NOMO-1 (cell line): ENCODE data around the gene SPAG9.
A peak's percentile ranks its signal among the peaks of the same experiment; 100 is the strongest.
"Not testable (repeated sequence)": the region's sequence is repeated elsewhere in the genome, so short reads cannot be mapped to it uniquely, and the experiment has no call there.

Experiments used
- DNase-seq, 2 experiments: peaks; one replicate each; lab custom pipeline; 2025; ENCODE audit not compliant: unreplicated experiment in 2 of 2; lab: John Stamatoyannopoulos, UW

Gene SPAG9

DNA sequence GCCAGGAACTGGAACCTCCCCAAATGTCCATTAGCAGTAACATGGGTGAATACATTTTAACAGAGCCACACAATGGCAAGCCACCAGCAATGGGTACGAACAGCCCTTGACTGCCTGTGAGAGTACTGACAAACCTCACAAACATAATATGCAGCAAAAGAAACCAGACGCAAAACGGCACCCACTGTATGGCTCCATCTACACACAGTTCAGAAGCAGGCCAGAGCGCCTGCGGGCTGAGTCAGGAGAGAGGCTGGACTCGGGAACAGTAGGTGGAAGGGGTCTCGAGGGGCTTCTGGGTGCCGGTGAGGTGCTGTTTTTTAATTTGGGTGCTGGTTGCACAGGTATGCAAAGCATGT lies 177.1 kb downstream of the SPAG9 start:
- DNase-seq, result no peak

DNA sequence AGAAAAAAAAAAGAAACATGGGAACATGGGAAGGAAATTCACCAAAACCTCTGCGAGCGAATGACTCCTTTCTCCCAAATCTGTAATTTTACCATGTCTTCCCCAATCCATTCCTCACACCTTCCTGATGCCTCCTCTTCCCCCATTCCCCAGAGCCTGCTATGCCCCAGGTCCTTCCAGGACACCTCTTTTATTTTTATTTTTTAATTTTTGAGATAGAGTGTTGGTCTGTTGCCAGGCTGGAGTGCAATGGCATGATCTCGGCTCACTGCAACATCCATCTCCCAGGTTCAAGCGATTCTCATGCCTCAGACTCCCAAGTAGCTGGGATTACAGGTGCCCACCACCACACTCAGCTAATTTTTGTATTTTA lies 179.0 kb downstream of the SPAG9 start:
- not testable (repeated sequence) for DNase-seq

DNA sequence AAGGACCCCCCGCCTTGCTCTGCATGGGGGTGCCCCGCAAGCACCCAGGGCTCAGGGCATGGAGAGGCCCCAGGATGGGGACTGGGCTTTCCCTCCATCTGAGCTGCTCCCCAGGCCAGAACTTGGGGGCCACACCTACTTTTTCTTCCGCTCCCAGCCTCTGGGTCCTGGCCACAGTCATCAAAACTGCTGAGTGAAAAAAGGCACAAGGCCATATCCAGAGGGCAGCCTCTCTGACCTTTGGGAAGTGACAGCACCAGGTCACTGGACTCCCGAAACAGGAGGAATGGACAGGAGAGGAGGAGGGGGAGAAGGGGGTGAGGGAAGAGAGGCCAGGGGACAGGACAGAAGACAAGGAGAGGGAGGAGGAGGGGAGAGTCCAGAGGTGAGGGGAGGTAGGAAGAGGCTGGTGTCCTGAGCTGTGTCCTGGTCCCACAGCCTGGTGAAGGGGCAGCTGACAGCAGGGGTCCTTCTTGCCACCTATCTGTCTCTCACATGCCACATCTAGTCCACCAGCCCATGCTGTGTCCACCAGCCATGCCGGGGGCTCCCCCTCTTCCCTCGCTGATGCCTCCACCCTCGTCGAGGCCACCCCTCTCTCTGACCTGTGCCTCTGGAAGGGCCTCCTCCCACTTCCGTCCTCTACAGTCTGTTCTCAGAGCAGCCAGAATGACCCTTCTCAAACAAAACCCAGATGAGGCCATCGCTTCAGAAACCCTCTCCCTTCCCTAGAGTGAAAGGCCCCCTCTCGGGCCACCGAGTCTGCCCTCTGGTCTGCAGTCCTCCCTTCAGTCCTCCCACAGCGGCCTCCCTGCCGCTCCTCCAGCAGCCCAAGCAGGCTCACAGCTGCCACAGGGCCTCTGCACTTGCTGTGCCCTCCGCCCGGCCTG lies 180.6 kb downstream of the SPAG9 start:
- DNase-seq, result no peak

DNA sequence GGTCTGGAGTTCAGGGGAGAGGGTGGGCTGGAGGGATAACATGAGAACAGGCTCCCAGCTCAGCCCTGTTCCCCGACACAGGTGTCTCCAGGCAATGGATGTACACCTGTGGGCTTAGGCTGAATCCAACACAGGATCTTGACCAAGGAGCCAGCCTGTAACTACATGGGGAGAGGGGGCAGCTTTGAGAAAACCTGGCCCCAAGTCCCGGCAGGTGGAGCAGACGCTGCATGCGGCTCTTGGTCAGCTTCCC lies 181.2 kb downstream of the SPAG9 start:
- no peak for DNase-seq

DNA sequence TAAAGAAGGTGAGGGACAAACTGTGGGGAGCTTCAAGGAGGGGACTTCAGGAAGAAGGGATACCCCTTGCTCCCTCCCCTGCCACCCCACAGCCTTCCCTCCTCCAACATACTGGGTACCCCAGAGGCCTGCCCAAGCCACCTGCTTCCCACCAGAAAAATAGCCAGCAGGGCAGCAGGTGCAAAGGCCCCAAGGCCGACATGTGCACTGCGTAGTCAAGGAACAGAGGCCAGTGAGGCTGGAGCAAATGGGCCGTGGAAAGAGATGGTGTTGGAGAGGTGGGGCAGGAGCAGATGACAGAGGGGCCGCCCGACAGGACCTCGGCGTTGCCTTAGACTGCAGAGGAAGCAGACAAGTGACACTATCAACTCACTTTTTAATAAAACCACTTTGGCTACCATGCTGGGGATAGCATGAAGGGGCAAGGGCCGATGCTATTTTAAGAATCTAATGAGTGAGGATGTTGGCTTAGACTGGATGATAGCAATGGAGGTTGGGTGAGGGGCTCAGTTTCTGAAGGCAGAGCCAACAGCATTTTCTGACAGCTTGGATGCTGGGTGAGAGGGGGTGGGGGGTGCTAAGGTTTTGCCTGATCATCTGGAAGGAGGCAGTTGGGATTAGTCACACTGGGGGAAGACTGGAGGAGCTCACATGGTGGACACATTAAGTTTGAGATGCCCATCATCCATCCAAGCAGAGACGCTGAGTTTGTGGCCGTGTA lies 181.7 kb downstream of the SPAG9 start:
- DNase-seq, result no peak

DNA sequence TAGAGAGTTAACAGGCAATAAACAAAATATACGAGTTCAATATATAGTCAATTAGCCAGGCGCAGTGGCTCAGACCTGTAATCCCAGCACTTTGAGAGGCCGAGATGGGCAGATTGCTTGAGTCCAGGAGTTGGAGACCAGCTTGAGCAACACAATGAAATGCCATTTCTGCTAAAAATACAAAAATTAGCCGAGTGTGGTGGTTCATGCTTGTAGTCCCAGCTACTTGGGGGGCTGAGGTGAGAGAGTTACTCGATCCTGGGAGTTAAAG lies 184.7 kb downstream of the SPAG9 start:
- no peak for DNase-seq

DNA sequence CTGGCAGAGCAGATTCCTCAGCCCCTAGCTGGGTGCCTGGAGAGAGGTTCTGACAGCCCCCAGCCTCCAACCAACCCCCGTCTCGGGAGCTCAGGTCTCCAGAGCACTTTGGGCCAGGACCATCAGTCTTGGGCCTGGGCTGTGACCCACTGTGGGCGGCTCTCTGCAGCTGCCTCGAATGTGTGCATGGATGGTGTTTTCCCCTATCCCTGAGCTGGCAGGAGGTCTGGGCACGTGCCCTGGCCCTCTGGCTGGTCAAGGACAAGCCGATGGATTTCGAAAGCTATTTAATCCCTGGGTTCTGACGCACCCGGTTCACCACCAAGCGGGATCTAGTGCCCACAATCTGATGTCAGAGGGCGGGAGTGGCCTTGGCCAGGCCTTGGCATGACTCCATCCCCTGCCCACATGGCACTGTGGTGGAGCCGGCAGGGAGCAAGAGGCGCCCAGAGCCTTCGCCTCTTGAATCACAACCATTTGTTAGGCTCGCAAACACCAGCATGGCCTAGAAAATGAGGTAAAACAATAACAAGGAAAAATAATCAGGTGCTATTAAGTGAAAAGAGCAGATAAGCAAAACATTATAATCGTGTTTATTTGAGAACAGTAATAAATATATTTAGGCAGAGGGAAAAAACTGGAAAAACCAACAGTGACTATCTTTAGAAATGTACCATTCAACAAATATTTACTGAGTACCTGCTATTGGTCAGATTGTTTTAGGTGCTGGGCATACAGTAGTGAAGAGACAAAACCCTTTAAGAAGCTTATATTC lies 185.3 kb downstream of the SPAG9 start:
- no peak for DNase-seq

DNA sequence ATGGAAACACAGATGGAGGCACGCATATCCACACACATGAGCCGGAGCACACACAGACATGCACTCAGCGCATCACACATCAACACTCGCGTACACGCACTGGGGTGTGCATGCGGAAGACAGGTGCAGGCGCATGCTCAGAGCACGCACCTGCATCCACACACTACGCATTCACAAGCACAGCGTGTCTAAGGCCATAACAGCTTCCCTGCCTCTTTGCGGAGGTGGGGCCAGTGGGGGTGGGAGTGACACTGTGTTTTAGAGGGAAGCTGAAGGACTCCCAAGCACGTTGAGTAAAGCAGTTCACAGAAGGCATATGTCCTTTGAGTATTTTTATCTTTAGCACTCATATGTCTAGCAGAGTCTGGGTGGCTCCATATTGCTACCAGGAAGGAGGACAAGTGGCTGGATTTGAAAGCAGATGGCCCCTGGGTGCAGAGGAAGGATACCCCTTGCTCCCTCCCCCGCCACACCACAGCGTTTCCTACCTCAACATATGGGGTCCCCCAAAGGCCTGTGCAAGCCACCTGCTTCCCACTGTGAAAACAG lies 185.9 kb downstream of the SPAG9 start:
- DNase-seq, result no peak

DNA sequence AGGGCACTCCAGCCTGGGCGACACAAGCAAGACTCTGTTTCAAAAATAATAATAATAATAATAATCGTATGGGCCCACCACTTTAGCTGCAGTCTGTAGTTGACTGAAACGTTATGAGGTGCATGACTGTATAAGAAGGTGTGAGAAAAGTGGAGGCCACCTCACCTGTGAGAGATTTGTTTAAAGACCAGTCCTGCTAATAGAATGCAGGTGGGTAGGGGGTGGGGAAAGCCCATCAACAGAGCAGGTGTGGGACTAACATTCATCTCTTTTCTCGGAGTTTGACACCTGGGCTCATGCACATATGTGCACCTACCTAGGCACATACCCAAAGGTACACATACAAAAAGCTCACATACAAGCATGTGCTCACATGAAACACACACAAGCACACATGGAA lies 186.5 kb downstream of the SPAG9 start:
- DNase-seq, result no peak

DNA sequence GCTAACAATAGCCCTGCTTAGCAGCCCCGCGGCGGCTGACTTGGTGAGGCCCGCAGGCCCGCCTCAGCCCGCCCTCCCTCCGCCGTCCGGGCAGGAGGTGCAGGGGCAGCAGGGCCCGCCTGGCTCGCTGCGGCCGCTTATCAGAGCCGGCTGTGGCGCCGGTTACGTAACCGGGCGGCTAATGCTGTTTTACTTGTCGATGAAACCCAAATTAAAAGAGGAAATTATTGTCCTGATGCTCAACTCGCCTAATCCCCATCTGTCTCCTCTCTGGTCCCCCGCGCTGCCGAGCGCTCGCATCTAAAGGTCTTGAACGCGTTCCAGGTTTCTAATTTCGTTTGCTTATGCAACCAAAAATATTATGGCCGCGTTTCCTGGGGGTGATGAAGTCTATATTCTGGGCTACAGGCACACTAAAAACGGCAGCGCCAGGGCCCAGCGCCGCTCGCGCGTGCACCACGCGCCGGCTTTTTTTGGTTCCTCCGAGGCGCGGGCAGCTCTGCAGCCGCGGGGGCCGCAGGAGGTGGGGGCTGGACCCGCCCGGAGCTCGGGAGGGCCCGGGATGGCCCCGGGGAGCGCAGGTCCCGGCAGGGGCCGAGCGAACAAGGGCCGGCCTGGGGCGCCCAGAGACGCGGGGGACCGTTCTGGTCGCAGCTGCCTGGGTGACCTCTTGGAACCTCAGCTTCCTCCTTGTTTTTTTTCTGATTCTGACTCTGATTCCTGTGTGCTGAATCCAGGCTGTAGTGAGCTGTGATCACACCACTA lies 189.3 kb downstream of the SPAG9 start:
- peak; percentile 85 to 90 for DNase-seq

DNA sequence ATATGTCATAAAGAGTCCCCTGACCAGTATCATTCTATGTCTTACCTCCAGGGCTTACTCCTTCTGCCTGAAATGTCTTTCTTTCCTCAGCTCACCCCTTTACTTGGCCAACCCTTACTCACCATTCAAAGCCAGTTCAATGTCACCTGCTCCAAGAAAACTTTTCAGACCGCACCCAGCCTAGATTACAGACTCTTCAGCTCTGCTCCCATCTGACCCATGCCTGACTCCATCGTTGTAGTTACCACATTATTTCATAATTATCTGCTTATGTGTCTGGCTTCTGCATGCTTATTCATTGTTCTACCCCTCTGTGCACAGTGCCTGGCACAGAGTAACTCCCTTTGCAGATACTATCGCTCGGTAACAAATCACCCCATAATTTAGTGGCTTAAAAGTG lies 192.0 kb downstream of the SPAG9 start:
- DNase-seq, result peak in 1 of 2 experiments; percentile 21

DNA sequence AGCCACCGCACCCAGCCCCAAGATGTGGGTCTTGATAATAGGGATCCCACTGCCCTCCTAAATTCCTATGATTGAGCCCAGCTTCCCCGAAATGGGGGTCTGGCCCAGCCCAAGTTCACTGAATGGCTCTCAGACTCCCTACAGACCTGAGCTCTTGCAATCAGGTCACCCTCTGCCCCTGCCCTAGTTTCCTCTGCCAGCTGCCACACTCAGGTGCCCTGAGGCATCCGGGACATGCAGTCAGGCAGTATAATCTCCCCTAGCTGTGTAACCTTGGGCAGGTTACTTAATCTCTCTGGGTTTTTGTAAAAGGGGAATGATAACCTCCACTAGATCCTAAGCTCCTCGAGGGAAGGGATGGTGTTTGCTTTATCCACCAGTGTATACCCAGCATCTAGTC lies 193.4 kb downstream of the SPAG9 start:
- no peak for DNase-seq

DNA sequence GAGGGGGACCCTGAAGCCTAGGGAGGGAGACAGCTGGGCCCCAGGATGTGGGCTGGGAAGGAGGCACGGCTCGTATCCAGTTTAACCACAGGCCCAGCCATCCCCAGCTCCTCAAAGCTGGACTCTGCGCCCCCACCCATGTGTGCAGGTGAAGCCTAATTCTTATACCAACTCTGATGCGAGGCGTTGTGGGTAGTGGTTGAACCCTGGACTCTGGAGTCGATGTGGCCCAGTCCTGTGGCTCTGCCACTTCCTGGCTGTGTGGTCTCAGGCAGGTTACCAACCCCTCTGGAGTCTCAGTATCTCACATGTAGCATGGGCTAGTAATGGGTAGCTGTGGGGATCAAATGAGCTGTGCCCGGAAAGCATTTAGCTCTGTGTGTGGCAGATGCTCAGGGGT lies 194.1 kb downstream of the SPAG9 start:
- DNase-seq, result no peak

DNA sequence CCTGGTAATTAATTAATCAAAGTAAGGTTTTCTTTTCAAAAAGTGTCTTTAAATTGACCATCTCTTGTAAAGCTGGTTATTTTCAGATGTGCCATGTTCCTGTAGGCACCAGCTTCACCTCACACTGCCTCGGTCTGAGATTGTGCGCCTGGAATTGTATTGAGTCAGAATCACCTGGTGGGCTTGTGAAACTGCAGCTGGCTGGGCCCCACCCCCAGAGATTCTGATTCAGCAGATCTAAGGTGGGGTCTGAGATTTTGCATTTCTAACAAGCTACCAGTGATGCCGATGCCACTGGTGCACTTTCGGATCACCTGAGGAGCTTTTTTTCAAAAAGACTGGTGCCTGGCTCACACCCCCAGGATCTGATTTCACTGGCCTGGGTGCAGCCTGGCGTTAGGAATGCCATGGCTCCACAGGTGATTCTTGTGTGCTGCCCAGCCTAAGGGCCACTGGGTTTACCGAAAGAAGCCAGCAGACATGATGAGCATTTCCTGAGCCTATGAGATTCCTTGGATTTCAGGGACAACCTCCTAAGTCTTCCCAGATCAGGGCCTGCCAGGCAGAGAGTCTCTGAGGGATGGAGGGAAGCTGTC lies 195.3 kb downstream of the SPAG9 start:
- DNase-seq, result no peak

DNA sequence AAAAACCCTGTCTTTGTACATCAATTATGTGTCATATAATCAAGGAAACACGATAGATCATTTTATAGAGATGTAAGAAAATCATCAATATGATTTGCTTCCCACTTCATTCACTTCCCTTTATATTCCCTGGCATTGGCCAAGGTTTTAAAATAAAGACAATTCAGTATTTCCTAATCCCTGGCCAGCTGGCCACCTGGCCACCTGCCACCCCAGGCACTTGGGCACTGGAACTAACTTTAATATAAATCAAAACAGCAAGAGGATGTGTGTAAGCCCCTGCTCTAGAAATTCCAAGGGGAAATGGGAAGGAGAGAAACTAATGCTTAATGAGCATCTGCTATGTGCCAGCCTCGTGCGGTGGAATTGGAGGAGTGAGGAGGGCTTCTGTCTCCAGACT lies 195.9 kb downstream of the SPAG9 start:
- no peak for DNase-seq

DNA sequence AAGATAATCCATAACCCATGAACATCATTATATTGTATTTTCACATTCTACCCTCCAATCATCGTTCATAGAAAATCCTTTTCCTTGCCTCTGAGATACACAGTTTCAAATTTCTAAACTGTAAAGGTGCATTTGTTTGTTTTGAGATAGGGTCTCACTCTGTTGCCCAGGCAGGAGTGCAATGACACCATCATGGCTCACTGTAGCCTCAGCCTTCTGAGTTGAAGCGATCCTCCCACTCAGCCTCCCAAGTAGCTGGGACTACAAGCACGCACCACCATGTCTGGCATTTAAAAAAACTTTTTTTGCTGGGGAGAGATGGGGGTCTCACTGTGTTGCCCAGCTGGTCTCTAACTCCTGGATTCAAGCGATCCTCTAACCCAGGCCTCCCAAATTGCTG lies 196.4 kb downstream of the SPAG9 start:
- DNase-seq, result no peak

DNA sequence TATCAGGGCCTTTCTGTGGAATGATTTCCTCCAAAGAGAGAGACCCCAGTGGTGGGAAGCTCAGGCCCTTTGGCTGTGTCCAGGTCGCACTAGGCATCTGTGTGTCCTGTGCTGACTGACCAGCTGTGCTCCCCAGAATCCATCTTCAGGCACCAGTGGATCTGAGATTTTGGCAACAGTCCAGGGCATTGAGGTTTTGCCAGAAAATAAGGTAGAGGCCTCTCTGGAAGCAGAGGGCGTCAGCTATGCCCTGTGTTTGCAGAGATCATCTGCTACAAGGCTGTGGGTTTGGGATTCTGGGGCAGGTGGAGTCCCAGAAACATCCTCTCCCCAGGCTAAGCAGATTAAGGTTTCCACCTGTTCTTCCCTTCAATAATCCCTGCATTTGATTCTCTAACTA lies 197.1 kb downstream of the SPAG9 start:
- no peak for DNase-seq

DNA sequence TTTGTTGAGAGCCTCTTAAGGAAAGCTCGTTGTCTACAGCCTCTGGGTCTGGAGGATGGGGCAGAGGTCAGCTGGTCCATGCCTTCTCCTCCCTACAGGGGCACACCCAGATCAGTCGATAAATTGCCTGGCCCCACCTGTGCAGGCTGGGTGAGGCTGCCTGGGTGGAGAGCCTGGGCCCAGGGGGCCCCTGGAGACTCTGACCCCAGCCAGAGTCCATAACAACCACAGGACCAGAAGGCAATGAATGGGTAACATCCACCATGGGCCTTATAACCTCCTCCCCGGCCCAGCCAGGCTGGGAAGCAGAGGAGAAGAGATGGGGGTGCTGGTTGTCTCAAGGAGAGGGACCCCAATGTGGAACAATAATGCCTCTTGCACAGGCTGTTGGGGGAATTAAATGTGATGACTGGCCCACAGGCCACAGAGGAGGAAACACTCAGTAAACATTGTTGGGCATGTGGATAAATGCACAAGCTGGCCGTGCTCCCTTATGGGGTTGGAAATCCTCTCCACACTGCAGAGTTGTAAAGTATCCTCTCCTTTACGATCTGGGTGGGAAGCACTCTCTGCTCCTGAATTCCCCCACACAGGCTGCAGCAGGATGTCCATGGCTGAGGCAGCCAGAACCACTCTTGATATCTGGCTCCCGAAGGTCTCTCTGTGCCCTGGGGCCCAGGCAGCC lies 197.8 kb downstream of the SPAG9 start:
- no peak for DNase-seq

DNA sequence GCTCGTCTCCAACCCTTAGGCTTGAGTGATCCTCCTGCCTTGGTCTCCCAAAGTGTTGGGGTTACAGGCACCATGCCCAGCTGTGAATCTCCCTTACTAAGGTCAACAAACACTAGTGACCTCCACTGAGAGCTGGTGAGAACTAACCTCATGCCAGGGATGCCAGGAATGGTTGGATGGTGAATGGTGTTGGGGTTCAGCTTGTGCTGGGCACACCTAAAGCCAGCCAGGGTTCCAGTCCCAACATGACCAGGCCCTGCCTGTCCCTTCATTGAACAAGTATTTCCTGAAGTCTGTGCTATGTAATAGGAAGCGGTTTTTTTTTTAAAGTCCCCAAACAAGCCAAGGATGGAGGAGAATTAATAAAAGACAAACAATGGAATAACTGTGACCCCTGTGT lies 198.6 kb downstream of the SPAG9 start:
- no peak for DNase-seq

DNA sequence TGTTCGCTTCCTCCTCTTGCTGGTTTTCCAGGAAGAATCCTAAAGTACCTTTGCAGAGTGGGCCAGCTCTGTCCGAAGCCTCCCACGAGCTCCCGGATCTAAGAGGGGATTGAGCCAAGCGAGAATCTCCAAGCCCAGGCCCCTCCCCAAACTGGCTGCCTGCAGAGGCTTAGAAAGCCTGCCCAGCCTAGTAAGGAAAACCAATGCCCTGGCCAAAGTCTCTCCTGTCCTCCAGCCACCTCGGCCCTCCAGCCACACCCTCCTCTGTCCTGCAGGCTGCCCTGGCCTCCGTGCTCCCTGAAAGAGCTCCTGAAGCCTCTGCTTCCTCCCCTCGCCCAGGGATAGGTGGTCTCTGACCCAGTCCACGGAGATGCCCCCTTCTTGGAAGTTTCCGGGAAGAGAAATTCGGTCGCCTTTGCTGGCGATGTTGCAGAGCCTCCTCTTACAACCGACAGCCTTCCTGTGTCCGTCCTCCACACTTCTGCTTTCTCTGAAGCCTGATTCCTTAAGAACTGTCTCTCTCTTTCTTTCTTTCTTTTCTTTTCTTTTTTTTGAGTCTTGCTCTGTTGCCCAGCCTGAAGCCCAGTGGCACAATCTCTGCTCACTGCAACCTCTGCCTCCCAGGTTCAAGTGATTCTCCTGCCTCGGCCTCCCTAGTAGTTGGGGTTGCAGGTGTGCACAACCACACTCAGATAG lies 199.6 kb downstream of the SPAG9 start:
- DNase-seq, result peak; percentile 25 to 30
